ENCODE measurements around the gene UPF1.

The UPF1 gene

GRCh38 chr19:18804139-18804601 is 27.6 kb upstream of the UPF1 start:
- Histone ChIP-seq H2AFZ (ENCODE audit: low read depth, low read length, severe bottlenecking) (no peak overlapping the region), H3K27me3 (ENCODE audit: low read length) (no peaks in the 10 kb centered on the region), H3K9me2 (replicated peaks; ENCODE audit: insufficient read depth, low read length) (no peaks in the 10 kb centered on the region), H3K27ac (ENCODE audit: low read depth, low read length) (no peak overlapping the region), H3F3A (ENCODE audit: insufficient read depth) (no peaks in the 10 kb centered on the region), H3K4me2 (ENCODE audit: low read depth, low read length, poor library complexity, severe bottlenecking) (no peak overlapping the region), H3K9me3 (ENCODE audit: insufficient read depth, low read length) (no peaks in the 10 kb centered on the region), H3K4me3 (ENCODE audit: insufficient read depth, low read length, poor library complexity, severe bottlenecking) (no peak overlapping the region), H3K9ac (ENCODE audit: low read length) (no peak overlapping the region), H3K36me3 (ENCODE audit: low read length) (no peaks in the 10 kb centered on the region), H4K20me1 (ENCODE audit: low read depth, low read length) (no peaks in the 10 kb centered on the region), H3K79me2 (ENCODE audit: insufficient read depth, low read length) (no peaks in the 10 kb centered on the region)
- no peak for TF ChIP-seq CTCF (IDR thresholded peaks at IDR 0.05; ENCODE audit: insufficient read depth, low read length, poor library complexity, severe bottlenecking)
- TF ChIP-seq EZH2phosphoT487 (conservative IDR thresholded peaks at IDR 0.05; ENCODE audit: low read length): no peak

DNA sequence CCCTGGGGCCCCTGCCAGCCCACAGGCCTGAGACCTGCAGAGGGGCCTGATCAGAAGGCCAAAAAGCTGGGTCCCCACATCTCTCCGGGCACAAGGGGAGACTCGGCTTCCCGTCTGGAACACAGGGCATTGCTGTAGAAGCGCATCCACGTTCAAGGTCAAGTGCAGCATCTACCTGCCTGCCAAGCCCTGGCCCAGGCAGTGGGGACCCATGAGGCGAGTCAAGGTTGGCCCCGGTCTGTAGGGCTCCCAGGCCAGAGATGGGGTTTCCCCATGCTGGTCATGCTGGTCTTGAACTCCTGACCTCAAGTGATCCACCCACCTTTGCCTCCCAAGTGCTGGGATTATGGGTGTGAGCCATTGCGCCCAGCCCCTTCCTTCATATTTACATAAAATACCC is 27.1 kb upstream of the UPF1 start:
- H3K27ac ChIP-seq (ENCODE audit: low read depth, low read length): no peak overlapping the region
- H3K36me3 ChIP-seq (ENCODE audit: low read length): no peaks in the 10 kb centered on the region
- no peak overlapping the region for H3K4me3 ChIP-seq (ENCODE audit: insufficient read depth, low read length, poor library complexity, severe bottlenecking)
- no peaks in the 10 kb centered on the region for H4K20me1 ChIP-seq (ENCODE audit: low read depth, low read length)
- no peaks in the 10 kb centered on the region for H3F3A ChIP-seq (ENCODE audit: insufficient read depth)
- H3K4me2 ChIP-seq (ENCODE audit: low read depth, low read length, poor library complexity, severe bottlenecking): no peak overlapping the region
- H3K9me3 ChIP-seq (ENCODE audit: insufficient read depth, low read length): no peaks in the 10 kb centered on the region
- H2AFZ ChIP-seq (ENCODE audit: low read depth, low read length, severe bottlenecking): no peak overlapping the region
- no peaks in the 10 kb centered on the region for H3K9me2 ChIP-seq (replicated peaks; ENCODE audit: insufficient read depth, low read length)
- no peaks in the 10 kb centered on the region for H3K27me3 ChIP-seq (ENCODE audit: low read length)
- no peak overlapping the region for H3K9ac ChIP-seq (ENCODE audit: low read length)
- no peak for TF ChIP-seq CTCF (IDR thresholded peaks at IDR 0.05; ENCODE audit: insufficient read depth, low read length, poor library complexity, severe bottlenecking)
- TF ChIP-seq EZH2phosphoT487 (conservative IDR thresholded peaks at IDR 0.05; ENCODE audit: low read length): no peak
- H3K79me2 ChIP-seq (ENCODE audit: insufficient read depth, low read length): no peaks in the 10 kb centered on the region

GRCh38 chr19:18807861-18808331 is 23.9 kb upstream of the UPF1 start:
- no peaks in the 10 kb centered on the region for H3K27me3 ChIP-seq (ENCODE audit: low read length)
- H3K79me2 ChIP-seq (ENCODE audit: insufficient read depth, low read length): no peaks in the 10 kb centered on the region
- no peaks in the 10 kb centered on the region for H3K9me3 ChIP-seq (ENCODE audit: insufficient read depth, low read length)
- no peak overlapping the region for H3K4me2 ChIP-seq (ENCODE audit: low read depth, low read length, poor library complexity, severe bottlenecking)
- no peaks in the 10 kb centered on the region for H3K36me3 ChIP-seq (ENCODE audit: low read length)
- H3K4me3 ChIP-seq (ENCODE audit: insufficient read depth, low read length, poor library complexity, severe bottlenecking): no peak overlapping the region
- no peak overlapping the region for H3K9ac ChIP-seq (ENCODE audit: low read length)
- no peaks in the 10 kb centered on the region for H4K20me1 ChIP-seq (ENCODE audit: low read depth, low read length)
- no peak overlapping the region for H2AFZ ChIP-seq (ENCODE audit: low read depth, low read length, severe bottlenecking)
- no peaks in the 10 kb centered on the region for H3F3A ChIP-seq (ENCODE audit: insufficient read depth)
- H3K9me2 ChIP-seq (replicated peaks; ENCODE audit: insufficient read depth, low read length): no peaks in the 10 kb centered on the region
- no peak overlapping the region for H3K27ac ChIP-seq (ENCODE audit: low read depth, low read length)
- TF ChIP-seq EZH2phosphoT487 (conservative IDR thresholded peaks at IDR 0.05; ENCODE audit: low read length) (no peak), CTCF (IDR thresholded peaks at IDR 0.05; ENCODE audit: insufficient read depth, low read length, poor library complexity, severe bottlenecking) (no peak)
